Mucosa of rectum (tissue), 2 donors: ENCODE results near the gene MERTK.

Experiments
- H3K27ac ChIP-seq, 2 donors: one replicate each; pipeline ENCODE4 v1.7.0; 2013; ENCODE audit warnings: inconsistent platforms in 2 of 2, low read depth in 2 of 2, low read length in 2 of 2
- H3K27me3 ChIP-seq, 2 donors: one replicate each; pipeline ENCODE4 v1.7.0; 2013; ENCODE audit warnings: low read length in 2 of 2; ENCODE audit not compliant: control insufficient read depth in 2 of 2, insufficient read depth in 2 of 2
- H3K36me3 ChIP-seq, 2 donors: one replicate each; pipeline ENCODE4 v1.7.0; 2013; ENCODE audit warnings: low read length in 2 of 2; ENCODE audit not compliant: control insufficient read depth in 2 of 2, insufficient read depth in 2 of 2
- H3K4me1 ChIP-seq, 2 donors: one replicate each; pipeline ENCODE4 v1.7.0; 2013; ENCODE audit warnings: low read length in 2 of 2, mild to moderate bottlenecking in 1 of 2; ENCODE audit not compliant: control insufficient read depth in 2 of 2, insufficient read depth in 2 of 2
- H3K4me3 ChIP-seq, 2 donors: one replicate each; pipeline ENCODE4 v1.7.0; 2013; ENCODE audit warnings: low read length in 2 of 2
- H3K9ac ChIP-seq, 2 donors: one replicate each; pipeline ENCODE4 v1.7.0; 2013; ENCODE audit warnings: low read length in 2 of 2, low read depth in 1 of 2, mild to moderate bottlenecking in 1 of 2
- H3K9me3 ChIP-seq, 2 donors: one replicate each; pipeline ENCODE4 v1.7.0; 2013; ENCODE audit warnings: low read length in 2 of 2; ENCODE audit not compliant: control insufficient read depth in 2 of 2
- donor health status: healthy.
- donor health status: Normal muscosa, but diverticular disease.

The MERTK gene

DNA sequence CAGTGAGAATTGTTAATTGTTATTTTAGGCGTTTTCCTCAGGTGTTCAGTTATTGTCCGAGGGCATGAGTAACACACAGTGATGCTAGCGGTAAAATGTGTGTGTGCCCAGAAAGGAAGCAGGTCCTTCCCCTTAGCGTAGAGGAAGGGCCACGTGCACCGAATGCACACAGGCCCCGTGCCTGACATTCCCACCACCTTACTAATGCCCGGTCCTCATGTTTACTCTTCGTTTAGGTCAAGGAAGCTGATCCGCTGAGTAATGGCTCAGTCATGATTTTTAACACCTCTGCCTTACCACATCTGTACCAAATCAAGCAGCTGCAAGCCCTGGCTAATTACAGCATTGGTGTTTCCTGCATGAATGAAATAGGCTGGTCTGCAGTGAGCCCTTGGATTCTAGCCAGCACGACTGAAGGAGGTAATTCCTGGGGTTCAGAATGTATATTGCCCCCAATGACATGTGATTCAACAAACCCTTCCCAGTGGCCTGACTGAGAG, 76.7 kb downstream of the MERTK start:
- no peaks in the 10 kb centered on the region for H3K36me3 ChIP-seq
- no peak overlapping the region for H3K27ac ChIP-seq
- H3K27me3 ChIP-seq, result no peaks in the 10 kb centered on the region
- H3K4me3 ChIP-seq, result no peak overlapping the region
- no peaks in the 10 kb centered on the region for H3K9me3 ChIP-seq
- peaks cover 0 to 3% of the 10 kb centered on the region in 2 donors for H3K4me1 ChIP-seq
- H3K9ac ChIP-seq, result no peak overlapping the region

DNA sequence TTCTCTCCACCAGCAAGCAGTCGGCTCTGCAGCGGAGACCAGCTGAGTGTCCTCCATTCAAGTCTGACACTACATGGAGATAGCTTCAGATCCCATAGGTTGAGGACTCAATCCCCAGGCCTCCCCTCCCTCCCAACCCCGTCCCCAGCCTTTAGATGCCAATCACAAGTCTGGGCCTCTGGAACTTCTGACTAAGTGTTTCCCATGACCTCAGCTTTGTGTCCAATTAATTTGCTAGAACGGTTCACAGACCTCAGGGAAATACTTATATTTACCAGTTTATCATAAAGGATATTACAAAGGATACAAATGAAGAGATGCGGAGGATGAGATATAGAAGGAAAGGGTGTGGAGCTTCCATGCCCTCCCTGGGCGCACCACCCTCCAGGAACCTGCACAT, 77.4 kb downstream of the MERTK start:
- no peak overlapping the region for H3K9ac ChIP-seq
- no peaks in the 10 kb centered on the region for H3K9me3 ChIP-seq
- no peak overlapping the region for H3K4me3 ChIP-seq
- no peaks in the 10 kb centered on the region for H3K36me3 ChIP-seq
- H3K4me1 ChIP-seq, result peaks cover 0 to 3% of the 10 kb centered on the region in 2 donors
- no peak overlapping the region for H3K27ac ChIP-seq
- no peaks in the 10 kb centered on the region for H3K27me3 ChIP-seq

DNA sequence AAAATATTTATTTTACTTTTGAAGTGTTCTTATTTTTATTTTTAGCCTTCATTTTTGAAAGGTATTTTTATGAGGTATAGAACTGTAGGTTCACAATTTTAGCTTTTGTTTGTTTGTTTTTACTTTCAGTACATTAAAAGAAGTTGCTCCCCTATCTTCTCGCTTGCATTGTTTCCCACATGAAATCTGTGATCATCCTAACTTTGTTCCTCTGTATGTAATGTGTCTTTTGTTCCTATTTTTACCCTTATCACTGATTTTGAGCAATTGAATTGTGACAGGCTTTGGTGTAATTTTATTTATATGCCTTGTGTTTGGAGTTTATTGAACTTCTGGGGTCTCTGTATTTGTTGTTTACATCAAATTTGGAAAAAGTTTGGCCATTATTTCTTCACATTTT, 78.8 kb downstream of the MERTK start:
- H3K36me3 ChIP-seq, result no peaks in the 10 kb centered on the region
- no peak overlapping the region for H3K9ac ChIP-seq
- H3K27me3 ChIP-seq, result no peaks in the 10 kb centered on the region
- H3K9me3 ChIP-seq, result no peaks in the 10 kb centered on the region
- peaks cover 0 to 3% of the 10 kb centered on the region in 2 donors for H3K4me1 ChIP-seq
- no peak overlapping the region for H3K4me3 ChIP-seq
- no peak overlapping the region for H3K27ac ChIP-seq

DNA sequence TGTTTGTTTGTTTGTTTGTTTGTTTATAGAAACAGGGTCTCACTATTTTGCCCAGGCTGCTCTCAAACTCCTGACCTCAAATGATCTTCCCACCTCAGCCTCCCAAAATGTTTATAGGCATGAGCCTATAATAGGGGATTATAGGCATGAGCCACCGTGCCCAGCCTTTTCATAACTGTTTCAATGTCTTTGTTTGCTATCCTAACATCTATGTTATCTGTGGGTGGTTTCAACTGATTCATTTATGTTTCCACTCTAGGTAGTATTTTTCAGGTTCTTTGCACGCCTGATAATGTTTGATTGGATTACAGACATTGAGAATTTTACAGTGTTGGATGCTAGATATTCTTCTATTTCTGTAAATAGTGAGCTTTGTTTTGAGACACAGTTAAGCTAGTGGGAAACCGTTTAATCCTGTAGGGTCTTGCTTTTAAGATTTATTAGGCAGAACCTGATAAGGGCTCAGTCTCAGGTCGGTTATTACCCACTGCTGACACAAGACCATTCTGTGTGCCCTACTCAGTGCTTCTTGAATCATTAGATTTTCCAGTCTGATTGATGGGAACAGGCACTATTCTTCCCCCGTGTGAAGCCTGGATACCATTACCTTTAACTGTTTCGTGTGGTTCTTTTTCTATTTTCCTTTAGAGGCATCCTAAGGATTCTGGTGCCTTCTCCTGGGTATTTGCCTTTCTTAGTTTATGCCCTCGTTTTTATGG, 80.2 kb downstream of the MERTK start:
- no peak overlapping the region for H3K27ac ChIP-seq
- H3K36me3 ChIP-seq, result peaks cover 0 to 1% of the 10 kb centered on the region in 2 donors
- no peak overlapping the region for H3K9ac ChIP-seq
- no peaks in the 10 kb centered on the region for H3K4me1 ChIP-seq
- H3K27me3 ChIP-seq, result no peaks in the 10 kb centered on the region
- no peak overlapping the region for H3K4me3 ChIP-seq
- H3K9me3 ChIP-seq, result no peaks in the 10 kb centered on the region

DNA sequence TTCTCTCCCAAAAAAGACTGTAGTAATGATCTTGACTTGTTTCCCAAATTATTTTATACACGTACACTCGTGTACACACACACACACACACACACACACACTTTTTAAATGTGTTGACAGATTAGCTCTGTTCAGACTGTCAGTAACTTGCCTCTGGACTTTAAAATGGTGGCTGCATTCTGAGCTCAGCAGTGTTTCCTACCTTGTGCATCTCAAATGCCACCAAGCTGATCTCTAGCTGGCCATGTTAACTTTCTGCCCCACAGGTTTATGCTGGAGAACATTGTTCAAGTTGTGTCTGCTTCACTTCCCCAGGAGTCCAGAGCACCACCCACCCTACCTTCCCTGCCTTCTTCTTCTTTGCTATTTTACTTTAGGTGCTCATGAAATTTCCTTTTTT, 83.3 kb downstream of the MERTK start:
- no peak overlapping the region for H3K4me3 ChIP-seq
- no peaks in the 10 kb centered on the region for H3K27me3 ChIP-seq
- H3K9ac ChIP-seq, result no peak overlapping the region
- H3K4me1 ChIP-seq, result no peaks in the 10 kb centered on the region
- no peaks in the 10 kb centered on the region for H3K9me3 ChIP-seq
- H3K36me3 ChIP-seq, result peaks cover 0 to 2% of the 10 kb centered on the region in 2 donors
- H3K27ac ChIP-seq, result no peak overlapping the region

DNA sequence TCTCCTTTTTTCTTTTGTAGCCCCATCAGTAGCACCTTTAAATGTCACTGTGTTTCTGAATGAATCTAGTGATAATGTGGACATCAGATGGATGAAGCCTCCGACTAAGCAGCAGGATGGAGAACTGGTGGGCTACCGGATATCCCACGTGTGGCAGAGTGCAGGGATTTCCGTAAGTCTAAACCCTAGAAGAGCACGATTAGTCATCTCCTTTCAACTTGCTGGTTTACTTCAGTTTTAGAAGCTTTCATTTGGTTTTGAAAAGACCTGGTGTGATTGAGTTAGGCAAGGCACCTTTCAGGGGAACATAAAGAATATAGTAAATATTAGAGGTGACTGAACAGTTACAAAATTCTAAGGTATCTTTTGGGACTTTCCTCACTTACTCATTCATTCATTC, 84.4 kb downstream of the MERTK start:
- Histone ChIP-seq H3K27ac (no peak overlapping the region), H3K4me3 (no peak overlapping the region), H3K9me3 (no peaks in the 10 kb centered on the region), H3K4me1 (peaks cover under 1 to 5% of the 10 kb centered on the region in 2 donors), H3K36me3 (peaks cover 0 to 2% of the 10 kb centered on the region in 2 donors), H3K9ac (no peak overlapping the region), H3K27me3 (no peaks in the 10 kb centered on the region)

DNA sequence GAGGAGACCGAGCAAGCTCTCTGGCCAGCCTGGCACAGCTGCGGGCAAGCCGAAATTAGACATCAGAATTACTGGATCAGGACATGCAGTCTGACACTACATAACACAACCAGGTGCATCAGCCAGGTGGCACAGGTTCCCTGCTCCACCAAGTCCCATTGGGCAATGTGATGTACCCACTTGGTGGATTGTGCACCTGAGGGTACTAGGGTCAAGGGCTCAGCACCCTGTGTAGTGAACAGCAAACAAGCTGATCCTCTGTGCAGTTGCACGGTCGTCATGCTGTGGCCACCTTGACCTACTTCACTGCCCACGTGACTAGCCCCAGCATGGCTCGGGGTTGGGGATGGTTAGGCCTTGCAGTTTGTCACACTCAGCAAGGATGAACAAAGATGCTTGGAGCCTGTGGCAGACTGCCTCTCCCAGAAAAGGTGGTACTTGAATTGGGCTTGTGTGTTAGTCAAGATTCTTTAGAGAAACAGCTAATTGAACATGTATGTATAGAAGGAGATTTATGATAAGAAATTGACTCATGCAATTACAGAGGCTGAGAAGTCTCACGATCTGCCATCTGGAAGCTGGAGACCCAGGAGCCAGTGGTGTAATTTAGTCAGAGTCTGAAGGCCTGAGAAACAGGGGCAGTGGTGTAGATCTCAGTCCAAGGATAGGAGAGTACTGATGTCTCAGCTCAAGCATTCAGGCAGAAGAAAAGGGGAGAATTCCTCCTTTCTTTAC, 85.2 kb downstream of the MERTK start:
- Histone ChIP-seq H3K4me3 (no peak overlapping the region), H3K9me3 (no peaks in the 10 kb centered on the region), H3K4me1 (peaks cover 6 to 13% of the 10 kb centered on the region in 2 donors), H3K36me3 (peaks cover 0 to 2% of the 10 kb centered on the region in 2 donors), H3K27ac (no peak overlapping the region), H3K9ac (no peak overlapping the region), H3K27me3 (no peaks in the 10 kb centered on the region)

DNA sequence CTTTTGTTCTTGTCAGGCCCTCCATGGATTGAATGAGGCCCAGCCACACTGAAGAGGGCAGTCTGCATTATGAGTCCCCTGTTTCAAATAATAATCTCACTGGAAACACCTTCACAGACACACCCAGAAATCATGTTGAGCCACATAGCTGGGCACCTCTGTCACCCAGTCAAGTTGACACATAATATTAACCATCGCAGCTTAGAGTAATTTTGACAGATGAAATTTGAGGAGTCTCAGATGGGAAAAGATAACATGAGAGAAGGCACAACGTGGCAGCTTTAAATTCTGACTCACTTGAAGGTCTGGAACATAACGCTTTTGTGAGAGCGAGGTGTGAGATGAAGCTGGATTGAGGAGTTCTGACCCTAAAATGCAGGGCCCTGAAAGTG, 85.8 kb downstream of the MERTK start:
- no peak overlapping the region for H3K4me3 ChIP-seq
- H3K27me3 ChIP-seq, result no peaks in the 10 kb centered on the region
- H3K4me1 ChIP-seq, result peaks cover 6 to 16% of the 10 kb centered on the region in 2 donors
- H3K9ac ChIP-seq, result no peak overlapping the region
- H3K27ac ChIP-seq, result no peak overlapping the region
- no peaks in the 10 kb centered on the region for H3K9me3 ChIP-seq
- peaks cover 0 to 2% of the 10 kb centered on the region in 2 donors for H3K36me3 ChIP-seq

DNA sequence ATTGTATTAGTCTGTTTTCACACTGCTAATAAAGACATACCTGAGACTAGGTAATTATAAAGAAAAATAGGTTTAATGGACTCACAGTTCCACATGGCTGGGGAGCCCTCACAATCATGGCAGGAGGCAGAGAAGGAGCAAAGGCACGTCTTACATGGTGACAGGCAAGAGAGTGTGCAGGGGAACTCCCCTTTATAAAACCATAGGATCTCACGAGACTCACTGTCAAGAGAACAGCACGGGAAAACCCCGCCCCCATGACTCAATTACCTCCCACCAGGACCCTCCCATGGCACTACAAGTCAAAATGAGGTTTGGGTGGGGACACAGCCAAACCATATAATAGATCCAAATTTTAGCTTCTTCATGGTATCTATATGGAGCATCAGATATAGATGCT, 87.1 kb downstream of the MERTK start:
- Histone ChIP-seq H3K27ac (no peak overlapping the region), H3K36me3 (peaks cover 0 to 2% of the 10 kb centered on the region in 2 donors), H3K4me1 (peaks cover 10 to 16% of the 10 kb centered on the region in 2 donors), H3K9me3 (no peaks in the 10 kb centered on the region), H3K4me3 (no peak overlapping the region), H3K9ac (no peak overlapping the region), H3K27me3 (no peaks in the 10 kb centered on the region)

DNA sequence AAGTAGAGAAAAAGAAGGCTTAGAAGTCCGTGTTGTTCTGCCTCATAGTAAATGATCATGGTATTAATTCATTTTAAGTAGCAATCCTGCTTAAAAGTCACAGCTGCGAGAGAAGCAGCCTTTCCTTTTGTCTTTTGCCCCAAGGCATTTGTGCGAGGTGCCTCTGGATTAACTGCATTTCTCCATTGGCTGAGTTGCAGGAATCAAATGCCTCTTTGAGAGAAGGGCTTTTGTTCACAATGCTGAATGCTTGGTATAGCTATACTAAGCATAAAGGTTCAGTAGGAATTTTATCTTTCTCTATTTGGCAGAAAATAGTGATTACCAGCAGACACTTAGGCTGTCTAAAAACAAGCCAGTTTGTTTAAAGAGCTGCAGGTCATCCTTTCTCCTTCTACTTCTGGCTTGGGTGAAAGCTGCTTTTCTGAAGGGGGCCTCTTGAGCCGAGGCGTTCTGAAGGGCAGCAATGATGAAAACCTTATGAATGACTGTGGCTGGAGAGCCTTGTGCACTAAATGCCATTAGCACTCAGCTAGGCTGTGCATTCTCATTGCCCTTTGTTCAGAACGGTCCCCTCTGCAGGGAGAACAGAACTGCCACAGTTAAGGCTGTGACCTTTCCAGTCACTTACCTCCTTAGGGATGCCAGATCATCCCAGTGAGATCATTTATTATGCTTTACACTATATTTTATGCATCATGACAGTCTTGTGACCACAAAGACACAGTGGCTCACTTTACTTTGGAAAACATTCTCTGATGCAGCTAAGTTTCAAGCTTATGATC, 87.9 kb downstream of the MERTK start:
- H3K36me3 ChIP-seq, result peaks cover 0 to 2% of the 10 kb centered on the region in 2 donors
- H3K9me3 ChIP-seq, result no peaks in the 10 kb centered on the region
- no peak overlapping the region for H3K4me3 ChIP-seq
- H3K4me1 ChIP-seq, result peaks cover 10 to 16% of the 10 kb centered on the region in 2 donors
- no peaks in the 10 kb centered on the region for H3K27me3 ChIP-seq
- H3K27ac ChIP-seq, result no peak overlapping the region
- H3K9ac ChIP-seq, result no peak overlapping the region
